Erythroblast (primary cell): ENCODE data around the gene THUMPD2.

Source experiments
- GATA1 ChIP-seq: IDR thresholded peaks from 2 replicates; pipeline ENCODE4 v1.6.1; 2011; ENCODE audit warnings: low read depth, mild to moderate bottlenecking, control low read depth, low read length, moderate library complexity
- POLR2A ChIP-seq: IDR thresholded peaks from 2 replicates; pipeline ENCODE4 v1.6.1; 2011; ENCODE audit warnings: mild to moderate bottlenecking, low read length

- no peak for TF ChIP-seq POLR2A
- TF ChIP-seq GATA1: no peak
Measured at GRCh38 chr2:39706312-39706711, 72.7 kb downstream of the THUMPD2 start.
